HG02678 (cell line): ENCODE data around the gene TREML1.
"Not testable (repeated sequence)": the region's sequence is repeated elsewhere in the genome, so short reads cannot be mapped to it uniquely, and the experiment has no call there.

Experiments used
- ATAC-seq: cut with Tn5 transposase; IDR thresholded peaks from one replicate; pipeline ENCODE4 v1.9.1; 2021; ENCODE audit warnings: mild to moderate bottlenecking, moderate library complexity; ENCODE audit not compliant: unreplicated experiment

The TREML1 gene

GRCh38 chr6:41153451-41153850, 696 bp downstream of the TREML1 start:
- ATAC-seq, result no peak

- no peak for ATAC-seq
These were observed 3.5 kb downstream of the TREML1 start for GRCh38 chr6:41150671-41151070.

DNA sequence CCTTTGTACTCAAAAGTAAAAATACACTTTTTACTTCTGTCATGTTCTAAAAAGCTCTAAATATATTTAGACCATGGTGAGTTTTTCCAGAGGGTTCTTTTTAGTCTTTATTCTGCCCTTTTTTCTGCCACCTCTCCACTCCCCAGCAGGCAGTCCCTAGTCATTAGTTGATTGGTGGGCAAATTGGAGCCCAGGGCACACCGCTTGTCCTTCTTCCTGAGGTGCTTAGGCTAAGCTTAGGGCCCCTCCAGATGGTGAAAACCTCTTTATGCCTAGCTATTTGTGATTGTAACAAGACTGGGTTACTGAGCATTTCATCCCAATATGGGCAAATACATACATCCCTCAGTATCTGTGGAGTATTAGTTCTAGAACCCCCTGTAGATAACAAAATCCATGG, 6.2 kb downstream of the TREML1 start:
- ATAC-seq, result no peak

GRCh38 chr6:41136911-41137310, 17.2 kb downstream of the TREML1 start:
- no peak for ATAC-seq

DNA sequence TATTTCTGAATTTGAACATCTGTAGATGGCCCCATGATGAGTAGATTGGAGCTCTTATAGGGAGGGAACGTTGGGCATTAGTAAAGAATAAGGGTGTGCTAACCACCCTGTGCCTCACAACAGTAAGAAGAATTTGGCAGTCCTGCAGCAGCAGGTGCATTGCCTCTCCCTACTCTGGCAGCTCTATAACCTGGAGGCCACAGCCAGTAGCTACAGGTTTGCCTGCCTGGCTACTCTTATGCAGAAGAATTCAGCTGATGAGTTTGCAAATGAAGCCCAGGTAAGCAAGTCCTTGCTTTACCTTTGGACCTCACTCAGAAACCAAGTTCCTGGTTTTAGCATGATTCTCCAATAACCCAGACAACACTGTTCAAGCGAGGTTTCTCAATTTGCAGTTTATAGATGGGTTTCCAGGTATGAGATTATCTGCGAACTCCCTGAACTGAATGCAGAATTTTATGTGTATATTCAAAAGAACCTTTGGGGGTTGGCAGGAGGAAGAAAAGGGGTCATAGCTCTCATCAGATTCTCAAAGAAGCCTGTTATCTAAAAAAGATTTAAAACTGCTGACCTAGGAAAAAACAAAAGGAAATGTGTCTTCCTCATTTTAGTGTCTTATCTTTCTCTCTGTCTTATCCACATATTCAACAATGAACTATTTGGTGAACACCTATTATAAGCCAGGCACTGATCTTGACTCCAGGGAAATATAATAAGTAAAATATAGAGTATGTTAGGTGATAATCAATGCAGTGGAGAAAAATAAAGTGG, 18.9 kb downstream of the TREML1 start:
- no peak for ATAC-seq

DNA sequence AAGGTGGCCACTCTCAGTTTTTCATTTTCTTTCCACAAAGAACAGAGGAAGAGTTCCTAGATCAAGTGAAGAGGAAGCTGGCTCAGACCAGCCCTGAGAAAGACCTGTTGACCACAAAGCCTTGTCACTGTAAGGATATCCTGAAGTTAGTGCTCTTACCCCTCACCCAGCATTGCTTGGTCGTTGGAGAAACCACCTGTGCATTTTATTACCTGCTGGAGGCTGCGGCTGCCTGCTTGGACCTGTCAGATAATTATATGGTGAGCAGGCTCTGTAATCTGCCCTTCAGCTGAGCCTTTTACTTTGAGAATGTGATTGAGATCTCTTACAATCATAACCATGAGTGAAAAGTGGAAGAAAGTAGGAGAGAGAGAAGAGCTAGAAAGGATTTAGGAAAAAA, 21.9 kb downstream of the TREML1 start:
- ATAC-seq, result no peak

DNA sequence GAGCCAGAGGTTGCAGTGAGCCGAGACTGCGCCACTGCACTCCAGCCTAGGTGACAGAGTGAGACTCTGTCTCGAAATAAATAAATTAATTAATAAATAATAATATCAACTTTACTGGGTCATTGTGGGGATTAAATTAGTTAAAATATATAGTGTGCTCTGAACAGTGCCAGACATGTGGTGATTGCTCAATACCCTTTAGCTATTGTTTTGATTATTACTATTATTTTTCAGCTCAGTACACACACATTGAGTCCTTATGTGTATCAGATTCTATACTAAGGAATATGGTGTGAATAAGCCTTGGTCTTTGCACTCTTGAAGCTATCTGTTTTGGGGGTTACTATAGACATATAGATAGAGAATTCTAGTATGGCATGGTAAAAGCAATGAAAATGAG, 28.9 kb downstream of the TREML1 start:
- no peak for ATAC-seq

DNA sequence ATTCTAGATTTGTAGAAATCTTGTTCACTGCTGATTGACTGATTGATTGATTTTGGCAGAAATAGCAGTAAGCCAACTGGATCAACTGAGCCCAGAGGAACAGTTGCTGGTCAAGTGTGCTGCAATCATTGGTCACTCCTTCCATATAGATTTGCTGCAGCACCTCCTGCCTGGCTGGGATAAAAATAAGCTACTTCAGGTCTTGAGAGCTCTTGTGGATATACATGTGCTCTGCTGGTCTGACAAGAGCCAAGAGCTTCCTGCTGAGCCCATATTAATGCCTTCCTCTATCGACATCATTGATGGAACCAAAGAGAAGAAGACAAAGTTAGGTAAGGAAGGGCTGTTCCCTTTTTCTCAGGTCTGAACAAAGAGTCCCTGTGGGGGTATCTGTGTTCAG, 31.2 kb downstream of the TREML1 start:
- ATAC-seq, result no peak

DNA sequence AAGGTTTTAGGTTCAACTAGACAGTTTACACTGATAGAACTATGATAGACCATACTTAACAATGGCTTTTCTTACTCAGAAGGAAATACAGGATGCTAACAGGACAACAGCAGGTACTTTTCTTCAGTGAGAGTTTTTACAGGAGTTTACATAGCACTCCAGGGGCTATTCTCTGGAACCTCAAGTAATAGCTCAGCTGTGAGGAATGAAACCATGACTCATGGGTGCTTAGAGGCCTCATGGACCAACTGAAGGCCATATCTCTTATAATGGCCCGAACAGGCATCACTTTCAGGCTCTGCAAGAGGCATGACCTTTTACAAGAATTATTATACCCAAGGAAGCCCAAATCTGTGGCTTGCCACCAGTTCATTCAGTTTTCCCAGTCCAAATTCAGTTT, 31.8 kb downstream of the TREML1 start:
- no peak for ATAC-seq

- ATAC-seq, result no peak
These were observed 34.1 kb downstream of the TREML1 start for GRCh38 chr6:41120058-41120457.

- ATAC-seq, result no peak
These were observed 34.6 kb downstream of the TREML1 start for GRCh38 chr6:41119508-41119907.

DNA sequence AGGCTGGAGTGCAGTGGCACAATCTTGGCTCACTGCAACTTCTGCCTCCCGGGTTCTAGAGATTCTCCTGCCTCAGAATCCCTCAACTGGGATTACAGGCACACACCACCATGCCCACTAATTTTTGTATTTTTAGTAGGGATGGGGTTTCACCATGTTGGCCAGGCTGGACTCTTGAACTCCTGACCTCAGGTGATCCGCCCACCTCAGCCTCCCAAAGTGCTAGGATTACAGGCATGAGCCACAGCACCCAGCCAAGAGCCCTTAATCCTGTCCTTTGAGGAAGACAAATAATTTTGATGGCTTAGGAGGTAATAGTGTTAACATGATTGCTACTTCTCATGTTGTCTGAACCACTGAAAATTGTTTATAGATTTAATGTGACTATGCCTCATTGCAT, 39.1 kb downstream of the TREML1 start:
- ATAC-seq, result not testable (repeated sequence)

DNA sequence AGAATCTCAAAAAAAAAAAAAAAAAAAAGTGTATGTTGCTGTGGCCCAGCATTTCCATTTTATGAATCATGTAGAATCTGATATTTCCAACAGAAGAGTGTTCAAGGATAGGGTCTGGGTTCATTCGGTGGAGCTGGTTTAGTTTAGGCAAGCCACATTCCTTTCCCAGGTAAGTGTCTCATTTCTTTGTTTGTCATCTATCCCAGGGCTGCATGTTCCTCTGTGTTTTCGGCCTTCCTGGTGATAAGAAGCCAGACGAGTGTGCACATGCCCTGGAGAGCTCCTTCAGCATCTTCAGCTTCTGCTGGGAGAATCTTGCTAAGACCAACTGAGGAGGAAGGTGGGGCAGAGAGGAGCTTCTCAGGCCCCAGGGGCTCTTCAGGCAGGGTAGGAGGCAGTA, 43.1 kb downstream of the TREML1 start:
- no peak for ATAC-seq

DNA sequence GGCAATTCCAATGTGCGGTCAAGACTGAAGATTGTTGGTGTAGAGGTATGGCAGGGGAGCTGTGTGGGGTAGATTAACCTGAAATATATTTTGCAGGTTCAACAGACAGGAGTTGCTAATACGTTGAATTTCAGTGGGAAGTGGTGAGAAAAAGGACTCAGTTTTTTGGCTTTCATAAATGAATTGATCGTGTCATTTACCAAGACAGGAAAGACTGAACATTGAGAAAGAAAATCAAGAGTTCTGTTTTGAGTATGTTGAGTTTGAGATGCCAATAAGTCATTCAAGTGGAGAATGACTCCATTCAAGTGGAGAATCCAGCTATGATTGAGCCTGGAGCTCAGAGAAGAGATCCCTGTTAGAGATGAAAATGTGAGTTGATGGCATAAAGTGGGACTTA, 50.3 kb downstream of the TREML1 start:
- ATAC-seq, result no peak

GRCh38 chr6:41100871-41101287, 53.3 kb downstream of the TREML1 start:
- no peak for ATAC-seq
